Right ventricle myocardium inferior (tissue), 1 donor: Measurements from ENCODE around the gene IL17C. TPM values are rescaled to one million over a fixed set of nuclear protein-coding genes. Genes with fewer than 3 reads are reported as not detected.
A peak's percentile ranks its signal among the peaks of the same experiment; 100 is the strongest.

ENCODE experiments used
- ATAC-seq: fragments of 200-7000 bp; cut with Tn5 transposase; one replicate; pipeline ENCODE4 v1.9.1; 2020; ENCODE audit warnings: mild to moderate bottlenecking, moderate library complexity
- DNase-seq: peaks from one replicate; pipeline ENCODE4 v3.0.0; 2021; ENCODE audit errors: missing footprints
- intact Hi-C: fragments of 100-400 bp; cut with DNase I; formaldehyde crosslinking; loops from one replicate; pipeline ENCODE4 v1.11.0; 2022
- long read RNA-seq: library from polyadenylated mRNA; unstranded; transcript quantifications from one replicate; pipeline ENCODE4 v2.0.0, GENCODE V29; 2021
- total RNA-seq: library from RNA; stranded (reverse); fragmentation: NEBNext Ultra II Directional; extraction: Animal tissue kit (Norgen Biotek cat#: 25700); gene quantifications from one replicate; pipeline ENCODE4 v1.2.1, GENCODE V29; 2021
- donor health status: DM: no; HTN: yes; CAD: no; lungs with severe emphysema.

Gene IL17C
- not detected for total RNA-seq
- long read RNA-seq = 0 reads

GRCh38 chr16:88638323-88639230, at the start of gene IL17C:
IL17C (plus strand) TSS chr16:88638572; CDS start chr16:88638642, 70 bp downstream.
- intact Hi-C loops = no loop called here
- DNase-seq (no peak), ATAC-seq (no peak)

GRCh38 chr16:88588754-88589153, 49.6 kb upstream of the IL17C start:
- intact Hi-C loops = no loop called here
- no peak for DNase-seq

GRCh38 chr16:88589441-88589840, 48.9 kb upstream of the IL17C start:
- intact Hi-C loops = no loop called here
- ATAC-seq (no peak), DNase-seq (no peak)

More at GRCh38 chr16:88588754-88589153, 49.6 kb upstream of the IL17C start:
- ATAC-seq = no peak

GRCh38 chr16:88591577-88592021, 46.8 kb upstream of the IL17C start:
- DNase-seq = peak; percentile 78
- ATAC-seq = peak; percentile 53
- intact Hi-C loops = no loop called here

- intact Hi-C loops = no loop called here
- DNase-seq (no peak), ATAC-seq (no peak)
These were observed 45.3 kb upstream of the IL17C start for GRCh38 chr16:88593061-88593460.

- intact Hi-C loops = no loop called here
- ATAC-seq (peak; percentile 78), DNase-seq (no peak)
These were observed 44.9 kb upstream of the IL17C start for GRCh38 chr16:88593489-88593888.

GRCh38 chr16:88593910-88594309, 44.5 kb upstream of the IL17C start:
- ATAC-seq = no peak
- intact Hi-C loops = no loop called here
- no peak for DNase-seq

- no peak for DNase-seq
- intact Hi-C loops = loop anchor here (5.0 kb wide), 1 partner anchor 112 kb away; the partner anchor contains the start of genes CTU2 and RNF166
These were observed 43.3 kb upstream of the IL17C start for GRCh38 chr16:88595101-88595500.

GRCh38 chr16:88595921-88596320, 42.5 kb upstream of the IL17C start:
- DNase-seq (no peak), ATAC-seq (no peak)
- intact Hi-C loops = loop anchor here (5.0 kb wide), 1 partner anchor 111 kb away; the partner anchor contains the start of genes CTU2 and RNF166

More at GRCh38 chr16:88595101-88595500, 43.3 kb upstream of the IL17C start:
- ATAC-seq = no peak

- ATAC-seq (no peak), DNase-seq (no peak)
- intact Hi-C loops = loop anchor here (5.0 kb wide), 1 partner anchor 111 kb away; the partner anchor contains the start of genes CTU2 and RNF166
These were observed 41.9 kb upstream of the IL17C start for GRCh38 chr16:88596483-88596882.

- no peak for DNase-seq
- intact Hi-C loops = loop anchor here (5.0 kb wide), 1 partner anchor 109 kb away; the partner anchor contains the start of genes CTU2 and RNF166
These were observed 40.4 kb upstream of the IL17C start for GRCh38 chr16:88597856-88598491.

GRCh38 chr16:88599092-88599733, 39.2 kb upstream of the IL17C start:
- intact Hi-C loops = loop anchor here (5.0 kb wide), 1 partner anchor 108 kb away; the partner anchor contains the start of genes CTU2 and RNF166
- ATAC-seq = peak; percentile 80

More at GRCh38 chr16:88597856-88598491, 40.4 kb upstream of the IL17C start:
- ATAC-seq = no peak

GRCh38 chr16:88599825-88600538, 38.4 kb upstream of the IL17C start:
- peak; percentile 30 for ATAC-seq
- intact Hi-C loops = loop anchor here (5.0 kb wide), 1 partner anchor 107 kb away; the partner anchor contains the start of genes CTU2 and RNF166

More at GRCh38 chr16:88599092-88599733, 39.2 kb upstream of the IL17C start:
- DNase-seq = peak; percentile 93

GRCh38 chr16:88600539-88600896, 37.9 kb upstream of the IL17C start:
- DNase-seq (no peak), ATAC-seq (no peak)
- intact Hi-C loops = no loop called here

More at GRCh38 chr16:88599825-88600538, 38.4 kb upstream of the IL17C start:
- no peak for DNase-seq

- intact Hi-C loops = no loop called here
- DNase-seq (no peak), ATAC-seq (no peak)
These were observed 36.9 kb upstream of the IL17C start for GRCh38 chr16:88601313-88602036.

GRCh38 chr16:88602091-88602490, 36.3 kb upstream of the IL17C start:
- no peak for ATAC-seq
- no peak for DNase-seq
- intact Hi-C loops = no loop called here
